ENCODE data around the gene GLRA3.

- TF ChIP-seq SMC3 (conservative IDR thresholded peaks at IDR 0.05; ENCODE audit: poor library complexity), result no peak
- TF ChIP-seq EP300 (conservative IDR thresholded peaks at IDR 0.05; ENCODE audit: poor library complexity, severe bottlenecking), result no peak
- no peak for TF ChIP-seq POLR2AphosphoS5 (IDR thresholded peaks at IDR 0.05)
- TF ChIP-seq REST (IDR thresholded peaks at IDR 0.05; ENCODE audit: borderline replicate concordance), result no peak
- TF ChIP-seq CTCF (IDR thresholded peaks at IDR 0.05; ENCODE audit: poor library complexity, severe bottlenecking), result no peak
- TF ChIP-seq TAF1 (IDR thresholded peaks at IDR 0.05; ENCODE audit: low read depth), result no peak
- TF ChIP-seq RAD21 (conservative IDR thresholded peaks at IDR 0.05), result no peak
- no peak for TF ChIP-seq EZH2 (IDR thresholded peaks at IDR 0.05; ENCODE audit: borderline replicate concordance, insufficient read depth, low read length, poor library complexity, severe bottlenecking)
- no peak for TF ChIP-seq MXI1 (conservative IDR thresholded peaks at IDR 0.05; ENCODE audit: poor library complexity, severe bottlenecking)
Measured at GRCh38 chr4:174590336-174590735, 238.7 kb downstream of the GLRA3 start.
